Measurements from ENCODE around the gene DEPP1. TPM values are rescaled to one million over a fixed set of nuclear protein-coding genes. Genes with fewer than 3 reads are reported as not detected.
"Not testable (repeated sequence)": the region's sequence is repeated elsewhere in the genome, so short reads cannot be mapped to it uniquely, and the experiment has no call there.

Gene DEPP1
- polyA plus RNA-seq, 3 donors: not detected

DNA sequence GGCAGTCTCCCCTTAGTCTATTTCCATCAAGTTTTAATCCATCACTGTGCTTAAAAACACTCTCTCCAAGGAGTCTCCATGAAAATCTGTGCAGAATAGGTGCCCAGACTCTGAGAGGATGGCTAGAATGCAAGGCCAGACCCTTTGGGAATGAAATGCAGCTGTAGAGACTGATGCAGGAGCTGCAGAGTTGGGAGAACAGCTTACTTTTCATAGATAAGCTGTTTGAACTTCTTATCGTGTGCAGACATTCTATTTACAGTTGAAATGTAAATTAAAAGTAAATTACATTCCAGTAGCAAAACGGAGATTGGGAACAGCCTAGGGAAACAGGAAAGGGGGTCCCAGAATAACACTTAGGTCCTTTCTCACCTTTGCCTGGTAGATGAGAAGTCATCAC, 37.0 kb upstream of the DEPP1 start:
- DNase-seq: no peak
- Histone ChIP-seq H3K4me3 (replicated peaks in 1 of 3; ENCODE audit: low read depth in 2 of 3, low read length in 3 of 3) (no peak overlapping the region), H3K4me1 (ENCODE audit: control insufficient read depth in 1 of 2, insufficient read depth in 2 of 2, low read length in 2 of 2) (no peaks in the 10 kb centered on the region), H4K20me1 (ENCODE audit: insufficient read depth, low read length) (no peaks in the 10 kb centered on the region), H3K27ac (ENCODE audit: low read depth in 1 of 2, low read length in 2 of 2) (no peak overlapping the region), H3K9ac (ENCODE audit: insufficient read depth, low read length, poor library complexity, severe bottlenecking) (no peak overlapping the region), H2AFZ (ENCODE audit: insufficient read depth, low read depth, low read length, poor library complexity, severe bottlenecking) (no peak overlapping the region), H3K27me3 (ENCODE audit: control insufficient read depth in 2 of 2, insufficient read depth in 2 of 2, low read length in 2 of 2) (no peaks in the 10 kb centered on the region), H3K9me3 (replicated peaks in 1 of 2; ENCODE audit: control insufficient read depth in 1 of 2, insufficient read depth in 1 of 2, low read length in 2 of 2) (no peaks in the 10 kb centered on the region), H3K36me3 (replicated peaks in 1 of 2; ENCODE audit: control insufficient read depth in 1 of 2, insufficient read depth in 2 of 2, low read length in 2 of 2) (no peaks in the 10 kb centered on the region), H3K4me2 (replicated peaks; ENCODE audit: extremely low read depth, low read length, poor library complexity, severe bottlenecking) (no peak overlapping the region), H3K79me2 (ENCODE audit: insufficient read depth, low read length) (no peaks in the 10 kb centered on the region)
- H3K27ac Mint-ChIP-seq: no peak overlapping the region
- H3K27me3 Mint-ChIP-seq (ENCODE audit: low read depth in 3 of 3): peaks cover 0 to 1% (median 0%) of the 10 kb centered on the region in 3 donors
- intact Hi-C loops (cut with micrococcal nuclease): loop anchor here in 1 of 2 donors (10.0 kb wide), 1 partner anchor 59 kb away; no protein-coding TSS in a partner anchor
- no CpG with 5 or more reads among the region's 2 CpGs for WGBS (ENCODE audit: insufficient coverage)
- no peak overlapping the region for H3K4me3 Mint-ChIP-seq
- H3K9me3 Mint-ChIP-seq: peaks cover 2 to 12% (median 5%) of the 10 kb centered on the region in 7 donors
- TF ChIP-seq, protein P1, sequence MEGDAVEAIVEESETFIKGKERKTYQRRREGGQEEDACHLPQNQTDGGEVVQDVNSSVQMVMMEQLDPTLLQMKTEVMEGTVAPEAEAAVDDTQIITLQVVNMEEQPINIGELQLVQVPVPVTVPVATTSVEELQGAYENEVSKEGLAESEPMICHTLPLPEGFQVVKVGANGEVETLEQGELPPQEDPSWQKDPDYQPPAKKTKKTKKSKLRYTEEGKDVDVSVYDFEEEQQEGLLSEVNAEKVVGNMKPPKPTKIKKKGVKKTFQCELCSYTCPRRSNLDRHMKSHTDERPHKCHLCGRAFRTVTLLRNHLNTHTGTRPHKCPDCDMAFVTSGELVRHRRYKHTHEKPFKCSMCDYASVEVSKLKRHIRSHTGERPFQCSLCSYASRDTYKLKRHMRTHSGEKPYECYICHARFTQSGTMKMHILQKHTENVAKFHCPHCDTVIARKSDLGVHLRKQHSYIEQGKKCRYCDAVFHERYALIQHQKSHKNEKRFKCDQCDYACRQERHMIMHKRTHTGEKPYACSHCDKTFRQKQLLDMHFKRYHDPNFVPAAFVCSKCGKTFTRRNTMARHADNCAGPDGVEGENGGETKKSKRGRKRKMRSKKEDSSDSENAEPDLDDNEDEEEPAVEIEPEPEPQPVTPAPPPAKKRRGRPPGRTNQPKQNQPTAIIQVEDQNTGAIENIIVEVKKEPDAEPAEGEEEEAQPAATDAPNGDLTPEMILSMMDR (IDR thresholded peaks at IDR 0.05): no peak
- no peaks in the 10 kb centered on the region for H3K36me3 Mint-ChIP-seq
- H3K4me1 Mint-ChIP-seq: no peaks in the 10 kb centered on the region

DNA sequence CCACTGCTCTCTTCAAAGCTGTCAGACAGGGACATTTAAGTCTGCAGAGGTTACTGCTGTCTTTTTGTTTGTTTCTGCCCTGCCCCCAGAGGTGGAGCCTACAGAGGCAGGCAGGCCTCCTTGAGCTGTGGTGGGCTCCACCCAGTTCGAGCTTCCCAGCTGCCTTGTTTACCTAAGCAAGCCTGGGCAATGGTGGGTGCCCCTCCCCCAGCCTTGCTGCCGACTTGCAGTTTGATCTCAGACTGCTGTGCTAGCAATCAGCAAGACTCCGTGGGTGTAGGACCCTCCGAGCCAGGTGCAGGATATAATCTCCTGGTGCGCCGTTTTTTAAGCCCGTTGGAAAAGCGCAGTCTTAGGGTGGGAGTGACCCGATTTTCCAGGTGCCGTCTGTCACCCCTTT, 35.9 kb upstream of the DEPP1 start:
- H3K4me3 ChIP-seq (replicated peaks in 1 of 3; ENCODE audit: low read depth in 2 of 3, low read length in 3 of 3); H3K27me3 ChIP-seq (ENCODE audit: control insufficient read depth in 2 of 2, insufficient read depth in 2 of 2, low read length in 2 of 2); H3K36me3 ChIP-seq (replicated peaks in 1 of 2; ENCODE audit: control insufficient read depth in 1 of 2, insufficient read depth in 2 of 2, low read length in 2 of 2); DNase-seq; H3K4me1 Mint-ChIP-seq; H3K27me3 Mint-ChIP-seq (ENCODE audit: low read depth in 3 of 3); H3K9me3 ChIP-seq (replicated peaks in 1 of 2; ENCODE audit: control insufficient read depth in 1 of 2, insufficient read depth in 1 of 2, low read length in 2 of 2); H3K36me3 Mint-ChIP-seq; H3K27ac Mint-ChIP-seq; H2AFZ ChIP-seq (ENCODE audit: insufficient read depth, low read depth, low read length, poor library complexity, severe bottlenecking); H3K27ac ChIP-seq (ENCODE audit: low read depth in 1 of 2, low read length in 2 of 2); H3K4me1 ChIP-seq (ENCODE audit: control insufficient read depth in 1 of 2, insufficient read depth in 2 of 2, low read length in 2 of 2); H4K20me1 ChIP-seq (ENCODE audit: insufficient read depth, low read length); H3K79me2 ChIP-seq (ENCODE audit: insufficient read depth, low read length); H3K4me2 ChIP-seq (replicated peaks; ENCODE audit: extremely low read depth, low read length, poor library complexity, severe bottlenecking); H3K4me3 Mint-ChIP-seq; H3K9ac ChIP-seq (ENCODE audit: insufficient read depth, low read length, poor library complexity, severe bottlenecking): not testable (repeated sequence)
- peaks cover 0 to 12% (median 5%) of the 10 kb centered on the region in 7 donors for H3K9me3 Mint-ChIP-seq
- intact Hi-C loops (cut with micrococcal nuclease): loop anchor here in 1 of 2 donors (10.0 kb wide), 1 partner anchor 60 kb away; no protein-coding TSS in a partner anchor
- 94% methylated on average over 2 of the region's 10 CpGs for WGBS (ENCODE audit: insufficient coverage)
